ENCODE measurements around the gene MNT.

The MNT gene

DNA sequence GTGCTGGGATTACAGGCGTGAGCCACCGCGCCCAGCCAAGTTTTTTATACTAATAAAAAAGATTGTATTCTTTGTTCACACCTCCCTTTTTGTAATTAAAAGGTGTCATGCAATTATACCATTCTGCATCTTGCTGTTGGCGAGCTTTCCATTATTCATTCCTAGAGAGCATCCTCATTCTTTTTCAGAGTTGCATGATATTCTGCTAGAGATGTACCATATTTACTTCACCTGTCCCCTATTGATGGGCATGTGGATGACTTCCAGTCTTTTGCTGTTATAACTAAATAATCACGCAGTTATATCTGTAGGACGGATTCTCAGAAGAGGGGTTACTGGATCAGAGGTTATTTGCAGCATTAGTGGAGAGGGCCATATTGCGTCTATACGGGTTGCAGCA lies 46.5 kb downstream of the MNT start:
- no peak for DNase-seq (ENCODE audit: low read depth)
- TF ChIP-seq CTCF (IDR thresholded peaks at IDR 0.05; ENCODE audit: low read length, missing control alignments): no peak

GRCh38 chr17:2351269-2351668 lies 49.6 kb downstream of the MNT start:
- H3K4me3 ChIP-seq (replicated peaks; ENCODE audit: low read depth, low read length): no peak overlapping the region
- DNase-seq (ENCODE audit: low read depth): no peak
- no peak for TF ChIP-seq CTCF (IDR thresholded peaks at IDR 0.05; ENCODE audit: low read length, missing control alignments)

More for the DNA sequence above, 46.5 kb downstream of the MNT start:
- no peak overlapping the region for H3K4me3 ChIP-seq (replicated peaks; ENCODE audit: low read depth, low read length)

DNA sequence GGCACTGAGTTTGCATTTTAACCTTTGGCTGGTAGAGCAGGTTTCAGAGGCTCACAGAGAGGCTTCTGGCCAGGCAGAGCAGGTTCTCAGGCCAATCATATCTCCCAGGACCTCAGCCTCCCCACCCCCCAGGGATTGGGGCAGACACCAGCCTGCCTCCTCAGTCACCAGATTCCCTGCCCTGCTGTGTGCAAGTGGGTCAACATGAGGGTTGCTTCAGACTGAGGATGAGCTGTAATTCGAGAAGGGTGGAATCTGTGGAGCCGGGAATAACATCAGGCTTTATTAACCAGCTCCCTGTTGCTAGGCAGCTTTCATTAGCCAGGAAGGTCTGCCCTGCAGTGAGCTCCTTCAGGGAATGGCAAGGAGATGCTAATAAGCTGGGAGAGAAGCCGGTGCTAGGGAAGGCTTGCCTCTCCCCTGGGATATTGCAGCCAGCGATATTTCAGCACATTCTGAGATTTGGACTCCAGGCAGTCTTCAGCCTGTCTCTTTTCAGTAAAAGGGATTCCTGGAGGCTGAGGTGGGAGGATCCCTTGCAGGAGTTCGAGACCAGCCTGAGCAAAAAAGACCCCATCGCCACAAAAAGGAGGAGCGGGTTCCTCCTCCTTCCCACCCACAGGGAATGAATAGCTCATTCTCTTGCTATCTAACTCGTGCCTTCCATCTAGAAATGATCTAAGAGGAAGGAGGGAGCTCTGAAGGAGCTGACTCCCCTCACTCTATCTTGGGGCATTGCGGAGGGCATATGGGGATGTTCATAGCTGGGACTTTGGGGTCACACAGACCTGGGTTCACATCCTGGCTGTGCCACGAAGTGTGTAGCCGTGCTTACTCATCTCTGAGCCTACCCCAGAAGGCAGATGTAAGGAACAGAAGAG lies 52.8 kb downstream of the MNT start:
- no peak for TF ChIP-seq CTCF (IDR thresholded peaks at IDR 0.05; ENCODE audit: low read length, missing control alignments)
- H3K4me3 ChIP-seq (replicated peaks; ENCODE audit: low read depth, low read length): no peak overlapping the region
- peak; percentile 66 for DNase-seq (ENCODE audit: low read depth)

DNA sequence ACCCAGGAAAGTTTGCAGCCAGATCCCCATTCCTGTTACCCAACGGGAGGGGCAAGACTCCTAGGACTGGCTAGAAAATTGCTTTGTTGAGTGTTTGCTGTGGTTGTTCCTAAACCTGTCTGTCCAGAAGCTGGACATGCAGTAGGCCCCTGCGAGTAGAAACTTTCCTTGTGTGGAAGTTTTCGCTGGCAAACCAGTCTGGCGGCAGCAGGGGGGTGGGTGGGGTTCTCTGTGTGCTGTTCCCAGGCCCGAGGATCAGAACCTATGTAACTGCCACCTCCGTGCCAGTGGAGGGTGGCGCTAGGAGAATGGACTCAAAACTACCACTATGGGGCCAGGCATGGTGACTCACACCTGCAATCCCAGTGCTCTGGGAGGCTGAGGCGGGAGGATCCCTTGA lies 54.4 kb downstream of the MNT start:
- no peak for TF ChIP-seq CTCF (IDR thresholded peaks at IDR 0.05; ENCODE audit: low read length, missing control alignments)

GRCh38 chr17:2344528-2344927 lies 56.3 kb downstream of the MNT start:
- TF ChIP-seq CTCF (IDR thresholded peaks at IDR 0.05; ENCODE audit: low read length, missing control alignments): no peak
- peak; percentile 84 for DNase-seq (ENCODE audit: low read depth)
- no peak overlapping the region for H3K4me3 ChIP-seq (replicated peaks; ENCODE audit: low read depth, low read length)

More for the DNA sequence above, 54.4 kb downstream of the MNT start:
- DNase-seq (ENCODE audit: low read depth): no peak
- no peak overlapping the region for H3K4me3 ChIP-seq (replicated peaks; ENCODE audit: low read depth, low read length)

DNA sequence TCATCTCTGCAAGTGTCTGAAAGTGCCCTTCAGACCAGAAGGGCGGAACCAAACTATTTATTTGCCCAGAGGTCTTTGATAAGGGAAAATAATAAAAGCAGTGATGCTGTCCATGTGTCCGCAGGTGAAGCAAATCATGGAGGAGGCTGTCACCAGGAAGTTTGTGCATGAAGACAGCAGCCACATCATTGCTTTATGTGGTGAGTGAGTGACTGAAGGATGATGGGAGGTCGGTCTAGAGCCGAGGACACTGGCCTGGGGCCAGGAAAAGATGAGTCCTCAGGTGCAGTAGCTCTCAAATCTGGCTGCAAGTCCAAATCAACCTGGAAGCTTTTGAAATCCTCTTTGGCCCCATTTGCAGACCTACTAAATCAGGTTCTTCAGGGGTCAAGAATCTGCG lies 57.4 kb downstream of the MNT start:
- no peak overlapping the region for H3K4me3 ChIP-seq (replicated peaks; ENCODE audit: low read depth, low read length)
- DNase-seq (ENCODE audit: low read depth): no peak
- TF ChIP-seq CTCF (IDR thresholded peaks at IDR 0.05; ENCODE audit: low read length, missing control alignments): no peak

DNA sequence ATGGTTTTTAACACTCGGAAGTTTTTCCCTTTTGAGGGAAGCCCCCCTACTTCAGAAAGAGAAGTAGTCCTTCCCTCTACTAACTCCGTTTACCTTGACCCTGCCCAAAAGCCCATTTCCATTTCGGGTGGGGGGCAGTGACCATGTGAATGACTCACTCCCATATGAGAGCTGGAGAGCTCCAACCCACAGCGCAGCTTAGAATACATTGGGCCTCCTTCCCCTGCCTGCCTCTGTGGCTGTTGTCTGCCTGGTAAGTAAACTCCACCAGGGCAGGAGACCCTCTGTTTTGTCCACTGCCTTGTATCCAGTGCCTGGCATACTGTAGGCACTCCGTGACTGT lies 62.6 kb downstream of the MNT start:
- no peak for DNase-seq (ENCODE audit: low read depth)
- peak overlapping the region; percentile 95 for H3K4me3 ChIP-seq (replicated peaks; ENCODE audit: low read depth, low read length)
- no peak for TF ChIP-seq CTCF (IDR thresholded peaks at IDR 0.05; ENCODE audit: low read length, missing control alignments)
